GM21360 (cell line): Measurements from ENCODE around the gene UGT1A5.

ENCODE experiments used
- ATAC-seq: cut with Tn5 transposase; IDR thresholded peaks from one replicate; pipeline ENCODE4 v1.9.1; 2021; ENCODE audit warnings: mild to moderate bottlenecking, moderate library complexity; ENCODE audit not compliant: unreplicated experiment

The UGT1A5 gene

GRCh38 chr2:233822101-233822771, 109.5 kb downstream of the UGT1A5 start:
- no peak for ATAC-seq
